ENCODE results near the gene TNNT2. TPM values are rescaled to one million over a fixed set of nuclear protein-coding genes. Genes with fewer than 3 reads are reported as not detected.

The TNNT2 gene
- total RNA-seq, 1 experiment from 2014 or later: not detected

GRCh38 chr1:201383647-201384405 is 6.3 kb upstream of the TNNT2 start:
- DNase-seq (ENCODE audit: low read depth, low spot score): no peak
- Histone ChIP-seq H3K36me3 (ENCODE audit: control insufficient read depth, insufficient read depth, low read length) (no peaks in the 10 kb centered on the region), H3K4me3 (ENCODE audit: low read depth in 2 of 2, low read length in 2 of 2) (no peak overlapping the region), H3K4me1 (ENCODE audit: control insufficient read depth, insufficient read depth, low read length) (no peaks in the 10 kb centered on the region), H3K27me3 (ENCODE audit: control insufficient read depth, insufficient read depth, low read length) (no peaks in the 10 kb centered on the region), H3K27ac (ENCODE audit: low read length) (no peak overlapping the region), H3K9me3 (ENCODE audit: control insufficient read depth, insufficient read depth, low read depth, low read length) (no peaks in the 10 kb centered on the region)
- in situ Hi-C loops (cut with HindIII; ENCODE audit: low pct_unique_long_range_greater_than_20kb, low sequenced_read_pairs) (no loop called here), intact Hi-C loops (cut with micrococcal nuclease; ENCODE audit: unreplicated experiment) (no loop called here)
- no peak for ATAC-seq
- BruUV-seq (replicated peaks): no TSS peak
- ChIA-PET POLR2A (no interaction called here), CTCF (no interaction called here)
- TF ChIP-seq CTCF (IDR thresholded peaks at IDR 0.05) (no peak), SIN3A (IDR thresholded peaks at IDR 0.05; ENCODE audit: borderline replicate concordance, insufficient read depth, low read depth, low read length) (no peak), REST (IDR thresholded peaks at IDR 0.05; ENCODE audit: insufficient read depth in 1 of 2, low read depth in 2 of 2, low read length in 1 of 2) (no peak), POLR2AphosphoS5 (IDR thresholded peaks at IDR 0.05; ENCODE audit: low read depth, low read length) (no peak), TCF7L2 (IDR thresholded peaks at IDR 0.05; ENCODE audit: low read depth, low read length) (no peak)

- POLR2A ChIA-PET: interaction anchor here (0.6 kb wide), 1 partner anchor 168 kb away, joined by 3 read pairs; no protein-coding TSS in a partner anchor
- Histone ChIP-seq H3K4me3 (ENCODE audit: low read depth in 2 of 2, low read length in 2 of 2) (no peak overlapping the region), H3K27me3 (ENCODE audit: control insufficient read depth, insufficient read depth, low read length) (0 out of 2 replicates have a peak, but pooled peaks cover under 1% of the 10 kb centered on the region), H3K4me1 (ENCODE audit: control insufficient read depth, insufficient read depth, low read length) (no peaks in the 10 kb centered on the region), H3K27ac (ENCODE audit: low read length) (no peak overlapping the region), H3K36me3 (ENCODE audit: control insufficient read depth, insufficient read depth, low read length) (no peaks in the 10 kb centered on the region), H3K9me3 (ENCODE audit: control insufficient read depth, insufficient read depth, low read depth, low read length) (no peaks in the 10 kb centered on the region)
- in situ Hi-C loops (cut with HindIII; ENCODE audit: low pct_unique_long_range_greater_than_20kb, low sequenced_read_pairs) (no loop called here), intact Hi-C loops (cut with micrococcal nuclease; ENCODE audit: unreplicated experiment) (no loop called here)
- BruUV-seq (replicated peaks): no TSS peak
- CTCF ChIA-PET: interaction anchor here (0.7 to 0.9 kb wide), 3 partner anchors 9 to 101 kb away, joined by 3 to 8 read pairs (median 7); no protein-coding TSS in a partner anchor
- DNase-seq (ENCODE audit: low read depth, low spot score) (no peak), ATAC-seq (no peak)
- TF ChIP-seq REST (IDR thresholded peaks at IDR 0.05; ENCODE audit: insufficient read depth in 1 of 2, low read depth in 2 of 2, low read length in 1 of 2) (no peak), CTCF (IDR thresholded peaks at IDR 0.05) (no peak), SIN3A (IDR thresholded peaks at IDR 0.05; ENCODE audit: borderline replicate concordance, insufficient read depth, low read depth, low read length) (no peak), TCF7L2 (IDR thresholded peaks at IDR 0.05; ENCODE audit: low read depth, low read length) (no peak), POLR2AphosphoS5 (IDR thresholded peaks at IDR 0.05; ENCODE audit: low read depth, low read length) (no peak)
These were observed 3.6 kb upstream of the TNNT2 start for GRCh38 chr1:201381130-201381529.

Data from Panc1 (cell line).